Measurements from ENCODE around the gene CARD19.

DNA sequence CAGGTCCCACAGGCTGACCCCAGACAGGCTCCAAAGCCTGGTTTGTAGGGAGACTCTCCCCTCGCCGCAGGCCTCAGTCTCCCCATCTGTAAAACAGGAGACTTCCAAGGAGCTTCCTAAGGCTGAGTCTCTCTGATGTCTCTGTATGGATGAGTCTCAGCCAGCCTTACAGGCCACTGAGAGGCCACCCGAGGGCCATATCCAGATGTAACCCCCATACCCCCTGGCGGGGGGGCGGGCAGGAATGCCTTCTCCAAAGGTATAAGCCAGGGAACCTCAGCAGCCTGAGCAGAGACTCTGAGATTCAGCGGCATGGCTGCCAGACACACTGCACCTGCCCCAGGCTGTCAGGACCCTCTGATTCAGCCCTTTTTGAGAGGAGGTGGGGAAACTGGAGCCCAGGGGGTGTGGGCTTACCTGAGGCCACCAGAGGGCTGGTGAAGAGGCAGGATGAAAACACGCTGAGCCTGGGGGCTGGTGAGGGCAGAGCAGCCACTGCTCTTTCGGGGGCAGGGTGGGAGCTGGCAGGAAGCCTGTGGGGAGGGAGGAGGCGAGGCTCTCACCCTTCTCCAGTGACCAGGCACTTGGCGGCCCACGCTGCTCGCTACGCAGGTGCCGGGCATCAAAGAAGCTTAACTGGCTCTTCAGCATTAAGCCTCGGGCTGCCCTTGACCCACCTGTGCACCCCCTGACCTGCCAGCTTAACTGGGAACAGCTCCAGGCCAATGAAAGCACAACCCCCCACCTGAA is 43.1 kb upstream of the CARD19 start:
- TF ChIP-seq CTCF (IDR thresholded peaks at IDR 0.05) (no peak), POLR2A (IDR thresholded peaks at IDR 0.05) (no peak)

Data from Peyer's patch (tissue), 4 donors.